GM12874 (cell line): ENCODE measurements around the gene NTRK2.

ENCODE experiments used
- TF ChIP-seq, protein P1 (sequence below): IDR thresholded peaks from 2 replicates; pipeline ENCODE4 v1.5.1; 2011; ENCODE audit warnings: low read depth, mild to moderate bottlenecking, control low read depth, low read length, moderate library complexity; ENCODE audit not compliant: insufficient read depth

Gene NTRK2

GRCh38 chr9:84789463-84789830 lies 119.9 kb downstream of the NTRK2 start:
- TF ChIP-seq, protein P1, sequence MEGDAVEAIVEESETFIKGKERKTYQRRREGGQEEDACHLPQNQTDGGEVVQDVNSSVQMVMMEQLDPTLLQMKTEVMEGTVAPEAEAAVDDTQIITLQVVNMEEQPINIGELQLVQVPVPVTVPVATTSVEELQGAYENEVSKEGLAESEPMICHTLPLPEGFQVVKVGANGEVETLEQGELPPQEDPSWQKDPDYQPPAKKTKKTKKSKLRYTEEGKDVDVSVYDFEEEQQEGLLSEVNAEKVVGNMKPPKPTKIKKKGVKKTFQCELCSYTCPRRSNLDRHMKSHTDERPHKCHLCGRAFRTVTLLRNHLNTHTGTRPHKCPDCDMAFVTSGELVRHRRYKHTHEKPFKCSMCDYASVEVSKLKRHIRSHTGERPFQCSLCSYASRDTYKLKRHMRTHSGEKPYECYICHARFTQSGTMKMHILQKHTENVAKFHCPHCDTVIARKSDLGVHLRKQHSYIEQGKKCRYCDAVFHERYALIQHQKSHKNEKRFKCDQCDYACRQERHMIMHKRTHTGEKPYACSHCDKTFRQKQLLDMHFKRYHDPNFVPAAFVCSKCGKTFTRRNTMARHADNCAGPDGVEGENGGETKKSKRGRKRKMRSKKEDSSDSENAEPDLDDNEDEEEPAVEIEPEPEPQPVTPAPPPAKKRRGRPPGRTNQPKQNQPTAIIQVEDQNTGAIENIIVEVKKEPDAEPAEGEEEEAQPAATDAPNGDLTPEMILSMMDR, result no peak

GRCh38 chr9:84791643-84792042 lies 122.1 kb downstream of the NTRK2 start:
- TF ChIP-seq, protein P1, result no peak

DNA sequence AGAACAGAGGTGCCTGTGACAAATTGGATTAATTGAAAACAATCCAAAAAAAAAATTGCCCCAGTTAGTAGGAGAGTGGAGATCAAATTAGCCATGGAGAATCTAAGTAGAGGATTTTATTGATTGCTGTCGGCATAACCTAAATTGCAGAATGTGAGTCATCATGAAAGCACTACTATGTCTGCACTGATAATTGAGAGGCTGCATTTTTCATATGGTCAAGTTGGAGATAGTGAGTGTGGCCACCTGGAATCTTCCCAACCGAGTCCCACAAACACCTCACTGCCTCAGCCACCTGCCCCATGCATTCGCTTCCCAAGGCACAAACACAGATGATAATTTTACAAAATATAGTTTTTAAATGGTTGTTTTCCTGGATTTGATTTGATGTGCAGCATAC lies 123.7 kb downstream of the NTRK2 start:
- TF ChIP-seq, protein P1, result no peak

DNA sequence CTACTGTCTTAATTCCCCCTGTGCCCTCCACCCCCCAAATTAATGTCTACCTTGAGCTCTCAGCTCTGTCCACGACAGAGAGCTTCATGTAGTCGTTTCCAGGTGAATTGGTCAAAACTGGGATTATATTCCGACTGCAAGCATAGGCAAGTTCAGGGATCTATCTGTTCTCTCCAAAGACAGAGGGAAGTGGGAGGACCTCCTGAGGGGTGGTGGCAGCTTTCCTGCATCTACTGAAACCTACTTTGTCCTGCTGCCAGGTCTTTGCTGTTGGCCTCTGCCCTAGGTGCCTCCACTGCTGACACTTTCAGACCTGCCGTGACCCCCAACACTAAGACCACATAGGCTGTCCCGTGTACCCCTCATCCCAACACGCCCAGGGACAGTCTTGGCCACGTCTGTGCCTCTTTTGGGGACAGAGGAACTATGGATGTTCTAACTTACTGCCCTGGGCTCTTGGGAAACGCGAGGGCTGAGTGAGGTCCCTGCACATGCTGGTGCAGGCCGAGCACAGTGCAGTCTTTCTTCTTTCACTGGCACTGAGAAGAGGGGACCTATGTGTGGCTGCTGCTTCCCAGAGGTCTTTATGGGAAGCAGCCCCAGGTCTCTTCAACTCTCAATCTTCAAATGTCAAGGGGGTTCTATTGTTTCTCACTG lies 125.6 kb downstream of the NTRK2 start:
- TF ChIP-seq, protein P1, result no peak

DNA sequence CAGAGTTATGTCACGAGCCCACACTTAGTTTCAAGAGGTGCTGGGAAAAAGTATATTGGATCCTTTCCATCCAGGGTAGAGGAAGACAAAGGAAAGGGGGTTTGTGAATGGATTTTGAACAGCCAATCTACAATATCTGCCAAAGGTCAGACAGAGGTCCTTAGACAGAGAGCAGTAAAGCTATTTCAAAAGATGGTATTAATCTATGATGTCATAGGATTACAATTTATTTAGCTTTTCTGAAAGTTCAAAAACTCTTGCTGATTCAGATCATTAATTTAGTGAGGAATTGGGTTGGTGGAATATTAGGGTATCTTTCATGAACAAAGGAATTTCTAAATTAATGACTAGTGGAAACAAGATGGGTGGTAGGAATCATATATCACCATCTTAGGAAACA lies 126.9 kb downstream of the NTRK2 start:
- TF ChIP-seq, protein P1, result no peak

GRCh38 chr9:84799251-84799650 lies 129.7 kb downstream of the NTRK2 start:
- TF ChIP-seq, protein P1, result no peak

GRCh38 chr9:84804951-84805694 lies 135.6 kb downstream of the NTRK2 start:
- TF ChIP-seq, protein P1, result no peak
